Endothelial cell of umbilical vein (primary cell): ENCODE data around the gene IL17F.

Experiments used
- EZH2 ChIP-seq: IDR thresholded peaks from 2 replicates; pipeline ENCODE4 v1.6.1; 2012; ENCODE audit warnings: borderline replicate concordance, low read depth, mild to moderate bottlenecking, moderate library complexity, low read length, inconsistent platforms; ENCODE audit not compliant: severe bottlenecking
- POLR2A ChIP-seq: IDR thresholded peaks from 2 replicates; pipeline ENCODE4 v1.6.1; 2012; ENCODE audit warnings: low read depth, mild to moderate bottlenecking, control low read depth, low read length
- TF ChIP-seq, protein P1 (sequence below), 2 donors: IDR thresholded peaks; 1 replicate in 1 of 2; 2 replicates in 1 of 2; pipeline ENCODE4 v1.5.1; 2011; ENCODE audit warnings: low read length in 2 of 2, mild to moderate bottlenecking in 2 of 2, moderate library complexity in 2 of 2, control low read depth in 1 of 2, inconsistent platforms in 1 of 2, low read depth in 1 of 2; ENCODE audit not compliant: insufficient read depth in 1 of 2; ENCODE audit errors: extremely low read depth in 1 of 2

DNA sequence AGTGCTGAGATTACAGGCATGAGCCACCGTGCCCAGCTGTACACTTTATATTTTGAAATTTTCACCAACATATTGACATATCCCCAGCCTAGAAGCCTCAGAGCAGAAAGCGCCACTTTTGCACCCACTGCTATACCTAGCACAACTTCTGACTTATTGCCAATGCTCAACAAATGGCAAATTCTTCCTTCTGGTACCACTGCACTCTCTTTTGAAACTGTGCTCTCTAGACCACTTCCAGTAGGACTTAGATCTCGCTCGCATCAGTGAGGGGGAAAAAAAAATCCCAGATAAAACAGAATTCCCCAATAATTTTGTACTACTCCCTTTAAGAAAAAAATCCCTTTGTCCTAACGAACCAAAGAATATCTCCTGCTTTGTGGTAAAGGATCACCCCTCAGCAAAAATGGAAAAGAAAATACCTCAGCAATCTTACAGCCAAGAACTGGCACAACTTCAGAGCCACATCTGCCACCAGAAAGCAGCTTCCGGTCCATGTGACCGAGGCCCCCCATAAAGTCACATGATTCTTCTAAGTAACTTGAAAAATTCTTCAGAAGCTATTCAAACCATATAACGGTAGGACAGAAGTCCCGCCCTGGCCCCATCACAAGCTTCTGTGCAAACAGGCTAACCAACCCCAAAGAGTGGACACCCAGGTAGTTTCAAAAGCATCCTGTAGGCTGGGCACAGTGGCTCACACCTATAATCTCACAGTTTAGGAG lies 18.5 kb upstream of the IL17F start:
- TF ChIP-seq EZH2 (no peak), POLR2A (no peak)
- TF ChIP-seq, protein P1, sequence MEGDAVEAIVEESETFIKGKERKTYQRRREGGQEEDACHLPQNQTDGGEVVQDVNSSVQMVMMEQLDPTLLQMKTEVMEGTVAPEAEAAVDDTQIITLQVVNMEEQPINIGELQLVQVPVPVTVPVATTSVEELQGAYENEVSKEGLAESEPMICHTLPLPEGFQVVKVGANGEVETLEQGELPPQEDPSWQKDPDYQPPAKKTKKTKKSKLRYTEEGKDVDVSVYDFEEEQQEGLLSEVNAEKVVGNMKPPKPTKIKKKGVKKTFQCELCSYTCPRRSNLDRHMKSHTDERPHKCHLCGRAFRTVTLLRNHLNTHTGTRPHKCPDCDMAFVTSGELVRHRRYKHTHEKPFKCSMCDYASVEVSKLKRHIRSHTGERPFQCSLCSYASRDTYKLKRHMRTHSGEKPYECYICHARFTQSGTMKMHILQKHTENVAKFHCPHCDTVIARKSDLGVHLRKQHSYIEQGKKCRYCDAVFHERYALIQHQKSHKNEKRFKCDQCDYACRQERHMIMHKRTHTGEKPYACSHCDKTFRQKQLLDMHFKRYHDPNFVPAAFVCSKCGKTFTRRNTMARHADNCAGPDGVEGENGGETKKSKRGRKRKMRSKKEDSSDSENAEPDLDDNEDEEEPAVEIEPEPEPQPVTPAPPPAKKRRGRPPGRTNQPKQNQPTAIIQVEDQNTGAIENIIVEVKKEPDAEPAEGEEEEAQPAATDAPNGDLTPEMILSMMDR (IDR thresholded peaks at IDR 0.05; ENCODE audit: extremely low read depth in 1 of 2, insufficient read depth in 1 of 2, low read depth in 1 of 2, low read length in 2 of 2) = no peak
